ENCODE data around the gene DSCAML1. TPM values are rescaled to one million over a fixed set of nuclear protein-coding genes. Genes with fewer than 3 reads are reported as not detected.

Gene DSCAML1
- total RNA-seq, 1 experiment from 2014 or later, result not detected

- no peak overlapping the region for H3K9ac ChIP-seq (ENCODE audit: low read length)
- H3K4me3 ChIP-seq (ENCODE audit: low read length), result no peak overlapping the region
- no peaks in the 10 kb centered on the region for H3K79me2 ChIP-seq (ENCODE audit: low read length)
- no peaks in the 10 kb centered on the region for H4K20me1 ChIP-seq (ENCODE audit: low read length)
- H3K36me3 ChIP-seq (ENCODE audit: low read depth, low read length), result no peaks in the 10 kb centered on the region
- H2AFZ ChIP-seq (ENCODE audit: low read length), result no peak overlapping the region
- ChIA-PET CTCF (no interaction called here), POLR2A (ENCODE audit: unreplicated experiment) (no interaction called here)
- no peaks in the 10 kb centered on the region for H3K9me2 ChIP-seq (replicated peaks; ENCODE audit: low read length)
- H3K4me2 ChIP-seq (ENCODE audit: low read length), result no peak overlapping the region
- peaks cover 97% of the 10 kb centered on the region for H3K27me3 ChIP-seq (ENCODE audit: low read length)
- H3K4me1 ChIP-seq (ENCODE audit: insufficient read depth, low read length), result no peaks in the 10 kb centered on the region
- no peak for TF ChIP-seq EZH2phosphoT487 (IDR thresholded peaks at IDR 0.05; ENCODE audit: borderline replicate concordance, low read length)
- no peak for TF ChIP-seq CTCF (conservative IDR thresholded peaks at IDR 0.05; ENCODE audit: low read depth, low read length)
- no peak for TF ChIP-seq EZH2 (IDR thresholded peaks at IDR 0.05; ENCODE audit: low read length, unreplicated experiment)
- H3K27ac ChIP-seq (ENCODE audit: low read length), result no peak overlapping the region
- H3F3A ChIP-seq (ENCODE audit: low read length, unreplicated experiment), result no peaks in the 10 kb centered on the region
- BruUV-seq (replicated peaks), result no TSS peak
- H3K9me3 ChIP-seq (ENCODE audit: low read length), result no peaks in the 10 kb centered on the region
- intact Hi-C loops (cut with micrococcal nuclease), result no loop called here
- ATAC-seq (no peak), DNase-seq (no peak)
These were observed 290.0 kb downstream of the DSCAML1 start for GRCh38 chr11:117506971-117507370.

GRCh38 chr11:117505285-117505970 lies 291.6 kb downstream of the DSCAML1 start:
- Histone ChIP-seq H3K9me3 (ENCODE audit: low read length) (no peaks in the 10 kb centered on the region), H3K4me3 (ENCODE audit: low read length) (no peak overlapping the region), H4K20me1 (ENCODE audit: low read length) (no peaks in the 10 kb centered on the region), H3F3A (ENCODE audit: low read length, unreplicated experiment) (no peaks in the 10 kb centered on the region), H3K9ac (ENCODE audit: low read length) (no peak overlapping the region), H3K4me1 (ENCODE audit: insufficient read depth, low read length) (no peaks in the 10 kb centered on the region), H3K27me3 (ENCODE audit: low read length) (peaks cover 97% of the 10 kb centered on the region), H3K27ac (ENCODE audit: low read length) (no peak overlapping the region), H3K9me2 (replicated peaks; ENCODE audit: low read length) (no peaks in the 10 kb centered on the region), H3K4me2 (ENCODE audit: low read length) (no peak overlapping the region), H3K79me2 (ENCODE audit: low read length) (no peaks in the 10 kb centered on the region), H2AFZ (ENCODE audit: low read length) (no peak overlapping the region), H3K36me3 (ENCODE audit: low read depth, low read length) (no peaks in the 10 kb centered on the region)
- no peak for ATAC-seq
- ChIA-PET CTCF (no interaction called here), POLR2A (ENCODE audit: unreplicated experiment) (no interaction called here)
- no peak for TF ChIP-seq EZH2phosphoT487 (IDR thresholded peaks at IDR 0.05; ENCODE audit: borderline replicate concordance, low read length)
- TF ChIP-seq CTCF (conservative IDR thresholded peaks at IDR 0.05; ENCODE audit: low read depth, low read length), result no peak
- intact Hi-C loops (cut with micrococcal nuclease), result no loop called here
- DNase-seq, result no peak
- BruUV-seq (replicated peaks), result no TSS peak

- CTCF ChIA-PET, result no interaction called here
- Histone ChIP-seq H3K79me2 (ENCODE audit: low read length) (no peaks in the 10 kb centered on the region), H3K27me3 (ENCODE audit: low read length) (peaks cover 99% of the 10 kb centered on the region), H3K9me3 (ENCODE audit: low read length) (no peaks in the 10 kb centered on the region), H3K9me2 (replicated peaks; ENCODE audit: low read length) (no peaks in the 10 kb centered on the region), H2AFZ (ENCODE audit: low read length) (no peak overlapping the region), H4K20me1 (ENCODE audit: low read length) (no peaks in the 10 kb centered on the region), H3K9ac (ENCODE audit: low read length) (no peak overlapping the region), H3K36me3 (ENCODE audit: low read depth, low read length) (no peaks in the 10 kb centered on the region), H3F3A (ENCODE audit: low read length, unreplicated experiment) (no peaks in the 10 kb centered on the region), H3K4me2 (ENCODE audit: low read length) (no peak overlapping the region), H3K4me1 (ENCODE audit: insufficient read depth, low read length) (no peaks in the 10 kb centered on the region), H3K27ac (ENCODE audit: low read length) (no peak overlapping the region), H3K4me3 (ENCODE audit: low read length) (no peak overlapping the region)
- intact Hi-C loops (cut with micrococcal nuclease), result no loop called here
- BruUV-seq (replicated peaks), result no TSS peak
- TF ChIP-seq EZH2phosphoT487 (IDR thresholded peaks at IDR 0.05; ENCODE audit: borderline replicate concordance, low read length), result no peak
- TF ChIP-seq CTCF (conservative IDR thresholded peaks at IDR 0.05; ENCODE audit: low read depth, low read length), result no peak
- no peak for TF ChIP-seq EZH2 (IDR thresholded peaks at IDR 0.05; ENCODE audit: low read length, unreplicated experiment)
- no peak for ATAC-seq
- no peak for DNase-seq
- POLR2A ChIA-PET (ENCODE audit: unreplicated experiment), result interaction anchor here (0.6 kb wide), 1 partner anchor 114 kb away, joined by 4 read pairs; no protein-coding TSS in a partner anchor
These were observed 294.3 kb downstream of the DSCAML1 start for GRCh38 chr11:117502779-117503100.
